NK-92 (cell line): Measurements from ENCODE around the gene SMYD3.

Experiments
- DNase-seq: peaks from one replicate; lab custom pipeline; 2025; ENCODE audit not compliant: unreplicated experiment; lab: John Stamatoyannopoulos, UW

SMYD3 gene

DNA sequence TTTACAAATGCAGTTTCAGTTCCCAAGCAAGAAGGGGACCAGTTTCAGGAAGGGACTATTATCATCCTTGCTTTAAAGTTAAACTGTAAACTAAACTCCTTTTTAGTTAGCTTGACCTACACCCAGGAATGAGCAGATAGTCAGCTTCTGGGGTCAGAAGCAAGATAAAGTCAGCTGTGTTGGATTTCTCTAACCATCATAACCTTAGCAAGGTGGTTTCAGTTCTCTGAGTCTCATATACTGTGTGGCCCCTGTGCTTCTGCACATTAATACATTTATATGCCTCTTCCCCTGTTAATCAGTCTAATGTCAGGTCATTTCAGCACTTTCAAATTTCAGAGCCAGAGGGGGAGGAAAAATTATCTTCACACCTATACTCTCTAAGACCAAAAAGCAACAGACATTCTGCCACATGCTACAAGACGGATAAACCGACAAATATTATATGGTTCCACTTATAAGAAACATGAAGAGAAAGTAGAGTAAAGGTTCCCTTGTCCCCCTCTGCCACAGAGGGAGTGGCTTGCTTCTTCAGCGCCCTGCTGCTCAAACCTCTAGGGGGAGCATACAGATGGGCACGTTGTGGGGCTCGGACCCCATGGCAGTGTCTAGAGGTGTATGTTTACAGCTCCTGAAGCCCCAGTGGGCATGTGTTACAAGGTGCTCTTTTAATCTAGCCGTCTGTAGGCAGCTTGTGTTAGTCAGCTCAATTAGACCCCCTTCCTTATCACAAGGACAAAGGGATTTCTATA lies 89.1 kb downstream of the SMYD3 start:
- no peak for DNase-seq

DNA sequence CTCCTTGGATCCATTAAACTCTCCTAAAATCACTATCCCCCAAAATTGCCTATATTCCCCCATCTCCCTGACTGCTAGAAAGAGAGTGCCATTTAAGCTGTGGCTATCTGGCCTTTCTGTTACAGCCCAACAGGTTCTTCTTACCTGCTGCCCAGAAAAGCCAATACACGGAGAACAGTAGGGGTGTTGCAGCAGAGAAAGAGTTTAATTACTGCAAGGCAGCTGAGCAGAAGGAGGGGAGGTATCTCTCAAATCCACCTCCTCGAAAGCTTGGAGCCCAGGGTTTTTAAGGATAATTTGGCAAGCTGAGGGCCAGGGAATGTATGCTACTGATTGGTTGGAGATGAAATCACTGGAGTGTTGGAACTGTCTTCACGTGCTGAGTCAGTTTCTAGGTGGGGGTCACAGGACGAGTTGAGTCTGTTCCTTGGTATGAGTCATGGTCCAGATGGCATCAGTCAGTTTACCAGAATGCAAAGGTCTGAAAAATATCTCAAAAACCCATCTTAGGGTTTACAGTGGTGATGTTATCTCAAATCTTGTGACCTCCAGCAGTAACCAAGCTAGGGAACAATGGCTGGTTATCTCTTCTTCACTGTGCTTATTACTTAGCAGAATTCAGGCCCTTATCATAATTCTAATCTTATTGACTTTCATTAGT lies 89.8 kb downstream of the SMYD3 start:
- no peak for DNase-seq

DNA sequence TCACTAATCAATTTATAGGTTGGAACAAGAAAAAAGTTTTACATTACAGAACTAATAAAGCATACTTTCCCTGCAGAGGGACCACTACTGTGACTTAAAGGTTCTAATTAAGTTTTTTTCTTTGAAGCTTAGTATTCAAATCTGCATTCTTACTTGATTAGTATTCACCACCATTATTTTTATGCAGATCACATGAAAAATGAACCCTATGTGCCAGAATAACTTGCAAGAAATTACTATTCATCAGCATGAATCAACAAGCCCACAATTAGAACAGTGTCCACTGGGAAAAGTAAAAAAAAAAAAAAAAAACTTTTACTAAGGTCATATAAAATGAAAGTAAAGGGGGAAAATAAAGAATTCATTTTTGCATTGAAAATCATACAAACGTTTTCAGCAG lies 90.8 kb downstream of the SMYD3 start:
- DNase-seq = no peak

GRCh38 chr1:246415028-246415427 lies 92.1 kb downstream of the SMYD3 start:
- no peak for DNase-seq

GRCh38 chr1:246413430-246413829 lies 93.6 kb downstream of the SMYD3 start:
- no peak for DNase-seq

DNA sequence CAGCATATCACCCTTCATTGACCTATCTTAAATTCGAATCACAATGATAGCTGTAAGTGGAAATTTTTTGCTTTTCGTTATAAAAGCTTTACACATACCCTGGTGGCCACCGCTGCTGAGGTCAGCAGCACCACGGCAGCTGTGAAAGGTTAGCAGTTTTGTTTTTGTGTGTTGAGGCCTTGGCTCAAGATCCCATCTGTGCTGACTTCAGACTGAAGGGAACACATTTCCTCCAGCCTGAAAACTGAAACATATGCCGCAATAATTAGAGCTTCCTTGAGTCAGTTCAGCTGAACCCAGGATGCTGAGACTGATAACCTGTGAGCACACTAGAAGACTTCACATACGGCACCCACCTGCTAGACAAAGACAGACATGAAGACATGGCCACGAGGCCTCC lies 103.0 kb downstream of the SMYD3 start:
- no peak for DNase-seq

- no peak for DNase-seq
Measured at GRCh38 chr1:246398126-246398813, 108.8 kb downstream of the SMYD3 start.

GRCh38 chr1:246397046-246397445 lies 110.0 kb downstream of the SMYD3 start:
- DNase-seq = no peak

GRCh38 chr1:246396322-246396721 lies 110.8 kb downstream of the SMYD3 start:
- no peak for DNase-seq

DNA sequence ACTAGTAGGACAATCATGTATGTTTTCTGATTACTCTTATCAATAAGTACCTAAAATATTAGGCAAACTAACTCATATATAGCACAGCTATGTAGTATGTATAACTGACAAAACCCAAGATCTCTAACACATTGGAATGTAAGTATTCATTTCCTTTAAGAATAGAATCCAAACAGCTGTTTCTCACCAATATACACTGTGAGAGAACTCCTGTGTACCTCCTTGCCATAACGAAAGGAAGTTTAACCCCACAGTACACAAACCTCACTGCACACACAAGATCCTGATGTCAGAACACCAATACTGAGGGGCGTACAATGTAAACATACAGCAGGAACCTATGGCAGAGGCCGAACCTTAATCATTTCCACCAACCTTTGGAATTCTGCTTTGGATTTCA lies 113.0 kb downstream of the SMYD3 start:
- DNase-seq = no peak

GRCh38 chr1:246390855-246391254 lies 116.2 kb downstream of the SMYD3 start:
- DNase-seq = no peak

DNA sequence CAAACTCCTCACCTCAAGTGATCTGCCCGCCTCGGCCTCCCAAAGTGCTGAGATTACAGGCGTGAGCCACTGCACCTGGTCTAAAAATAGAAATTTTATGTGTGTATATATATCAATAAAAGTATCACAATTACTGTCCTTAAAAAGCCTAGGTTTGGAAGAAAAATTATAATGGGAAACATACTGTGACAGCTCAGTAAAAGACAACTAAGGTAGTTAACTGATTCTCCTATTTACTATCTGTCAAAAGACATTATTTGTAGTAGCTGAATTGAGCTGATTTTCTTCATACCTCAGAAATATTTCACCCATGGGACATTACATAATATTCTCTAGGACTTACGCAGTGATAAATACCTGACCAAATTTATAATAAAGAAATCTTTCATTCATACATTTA lies 122.5 kb downstream of the SMYD3 start:
- no peak for DNase-seq

DNA sequence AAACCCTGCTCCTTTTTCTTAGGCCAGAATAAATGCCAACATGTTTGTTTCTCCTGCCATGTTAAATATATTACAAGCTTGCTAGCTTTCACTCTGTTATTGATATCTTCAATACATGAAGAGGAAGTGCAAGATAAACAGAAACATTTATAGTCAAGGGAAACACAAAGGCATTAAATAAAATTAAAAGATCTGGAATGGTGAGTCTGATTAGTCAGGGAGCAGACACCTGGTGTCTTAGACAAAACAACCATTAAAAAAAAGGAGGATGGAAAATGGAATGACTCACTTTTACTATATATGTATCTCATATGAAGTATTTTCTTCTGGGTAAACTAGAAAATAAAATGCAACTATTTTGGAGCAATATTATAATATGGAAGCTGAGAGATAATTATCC lies 123.3 kb downstream of the SMYD3 start:
- DNase-seq = no peak

- no peak for DNase-seq
Measured at GRCh38 chr1:246383239-246383589, 123.9 kb downstream of the SMYD3 start.

- no peak for DNase-seq
Measured at GRCh38 chr1:246382589-246383238, 124.4 kb downstream of the SMYD3 start.

DNA sequence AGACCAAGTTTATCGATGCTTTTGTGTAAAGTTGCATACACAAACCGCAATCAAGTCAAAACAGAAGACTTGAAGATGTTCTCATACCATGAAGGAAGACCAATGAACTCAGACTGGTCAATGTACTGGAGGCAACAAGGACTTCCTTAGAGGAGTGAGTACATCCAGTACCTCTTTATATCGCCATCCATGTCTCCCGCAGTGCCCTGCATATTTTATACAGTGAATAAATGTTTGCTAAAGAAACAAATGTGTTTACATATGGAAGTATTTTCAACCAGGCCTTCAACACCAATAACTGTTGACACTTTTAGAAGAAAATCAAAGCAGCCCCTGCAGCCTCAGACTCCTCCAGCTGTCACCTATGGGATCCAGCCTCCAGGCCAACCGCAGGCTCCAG lies 125.6 kb downstream of the SMYD3 start:
- DNase-seq = no peak

- DNase-seq = no peak
Measured at GRCh38 chr1:246377625-246378153, 129.4 kb downstream of the SMYD3 start.

GRCh38 chr1:246373828-246374569 lies 133.1 kb downstream of the SMYD3 start:
- DNase-seq = no peak

- no peak for DNase-seq
Measured at GRCh38 chr1:246372559-246372958, 134.5 kb downstream of the SMYD3 start.

DNA sequence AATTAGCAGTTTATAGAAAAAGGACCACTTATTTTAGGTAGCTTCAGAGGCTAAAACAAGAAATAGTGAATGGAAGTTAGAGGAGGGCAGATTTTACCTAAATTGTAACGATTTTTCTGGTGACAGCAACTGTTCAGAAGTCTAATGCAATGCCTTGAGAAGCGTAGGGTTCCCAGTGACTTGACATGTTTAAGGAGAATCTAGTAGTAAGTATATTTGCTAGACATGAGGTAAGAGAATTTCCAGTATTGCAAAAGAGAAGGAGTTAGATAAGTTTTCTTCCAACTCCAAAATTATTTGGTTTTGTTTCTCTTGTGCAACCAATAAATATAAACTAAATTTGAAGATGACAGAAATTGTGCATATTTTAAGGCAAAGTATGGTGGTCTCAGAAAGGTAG lies 140.0 kb downstream of the SMYD3 start:
- no peak for DNase-seq

GRCh38 chr1:246365708-246366107 lies 141.4 kb downstream of the SMYD3 start:
- DNase-seq = no peak
